ENCODE measurements around the gene DEXI.

The DEXI gene

DNA sequence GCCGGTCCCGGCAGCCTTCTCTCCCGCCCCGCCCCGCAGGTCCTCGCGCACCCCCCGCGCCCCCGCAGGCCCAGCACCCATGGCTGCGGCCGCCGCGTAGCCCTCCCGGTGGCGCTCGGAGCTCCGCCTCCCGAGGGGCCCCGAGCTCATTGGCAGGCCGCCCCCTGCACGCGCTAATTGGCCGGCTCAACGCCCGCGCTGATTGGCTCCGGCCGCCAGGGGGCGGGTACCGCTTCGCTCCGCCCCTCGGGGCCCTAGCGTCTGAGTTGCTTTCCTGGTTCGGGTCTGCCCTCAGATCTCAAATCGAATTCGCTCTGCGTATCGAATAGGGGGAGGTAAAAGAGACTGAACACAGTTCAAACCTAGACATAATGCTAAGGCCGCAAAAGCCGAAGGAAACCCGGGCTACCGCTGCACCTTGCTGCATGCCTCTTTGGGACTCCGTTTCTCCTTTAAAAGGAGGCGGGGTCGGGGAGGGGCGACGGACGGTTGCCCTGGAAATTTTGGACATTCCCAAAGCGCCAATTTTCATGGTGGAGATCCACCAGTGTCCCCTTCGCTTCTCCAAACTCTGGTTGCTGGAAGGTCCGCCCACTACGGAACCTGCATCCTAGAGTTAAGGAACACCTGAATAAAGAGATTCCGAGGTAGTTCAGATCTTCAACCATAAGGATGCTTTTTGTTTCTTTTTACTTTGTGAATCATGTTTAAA is at the start of gene DEXI:
Gene DEXI, minus strand, starts transcription at position 117 of the 712 bp plus-strand sequence. CDS start 463 bp downstream, outside the sequence.
- peak; percentile 78 for ATAC-seq
- TF ChIP-seq OSR1 (CRISPR knock-in tag; IDR thresholded peaks at IDR 0.05) = no peak
- no peak for TF ChIP-seq BACH2 (CRISPR knock-in tag; IDR thresholded peaks at IDR 0.05; ENCODE audit: borderline replicate concordance)
- no peak for TF ChIP-seq CSRNP3 (CRISPR knock-in tag; IDR thresholded peaks at IDR 0.05)
- TF ChIP-seq ISL1 (CRISPR knock-in tag; IDR thresholded peaks at IDR 0.05) = no peak
- TF ChIP-seq PATZ1 (CRISPR knock-in tag; IDR thresholded peaks at IDR 0.05; ENCODE audit: borderline replicate concordance) = no peak
- TF ChIP-seq, protein P1, sequence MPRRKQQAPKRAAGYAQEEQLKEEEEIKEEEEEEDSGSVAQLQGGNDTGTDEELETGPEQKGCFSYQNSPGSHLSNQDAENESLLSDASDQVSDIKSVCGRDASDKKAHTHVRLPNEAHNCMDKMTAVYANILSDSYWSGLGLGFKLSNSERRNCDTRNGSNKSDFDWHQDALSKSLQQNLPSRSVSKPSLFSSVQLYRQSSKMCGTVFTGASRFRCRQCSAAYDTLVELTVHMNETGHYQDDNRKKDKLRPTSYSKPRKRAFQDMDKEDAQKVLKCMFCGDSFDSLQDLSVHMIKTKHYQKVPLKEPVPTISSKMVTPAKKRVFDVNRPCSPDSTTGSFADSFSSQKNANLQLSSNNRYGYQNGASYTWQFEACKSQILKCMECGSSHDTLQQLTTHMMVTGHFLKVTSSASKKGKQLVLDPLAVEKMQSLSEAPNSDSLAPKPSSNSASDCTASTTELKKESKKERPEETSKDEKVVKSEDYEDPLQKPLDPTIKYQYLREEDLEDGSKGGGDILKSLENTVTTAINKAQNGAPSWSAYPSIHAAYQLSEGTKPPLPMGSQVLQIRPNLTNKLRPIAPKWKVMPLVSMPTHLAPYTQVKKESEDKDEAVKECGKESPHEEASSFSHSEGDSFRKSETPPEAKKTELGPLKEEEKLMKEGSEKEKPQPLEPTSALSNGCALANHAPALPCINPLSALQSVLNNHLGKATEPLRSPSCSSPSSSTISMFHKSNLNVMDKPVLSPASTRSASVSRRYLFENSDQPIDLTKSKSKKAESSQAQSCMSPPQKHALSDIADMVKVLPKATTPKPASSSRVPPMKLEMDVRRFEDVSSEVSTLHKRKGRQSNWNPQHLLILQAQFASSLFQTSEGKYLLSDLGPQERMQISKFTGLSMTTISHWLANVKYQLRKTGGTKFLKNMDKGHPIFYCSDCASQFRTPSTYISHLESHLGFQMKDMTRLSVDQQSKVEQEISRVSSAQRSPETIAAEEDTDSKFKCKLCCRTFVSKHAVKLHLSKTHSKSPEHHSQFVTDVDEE (CRISPR knock-in tag; IDR thresholded peaks at IDR 0.05) = no peak
- TF ChIP-seq ZFP3 (CRISPR knock-in tag; IDR thresholded peaks at IDR 0.05) = no peak
- no peak for TF ChIP-seq ZNF8 (CRISPR knock-in tag; IDR thresholded peaks at IDR 0.05)
- TF ChIP-seq POU6F1 (CRISPR knock-in tag; IDR thresholded peaks at IDR 0.05; ENCODE audit: borderline replicate concordance, low read depth) = no peak
- no peak for TF ChIP-seq SNAI2 (CRISPR knock-in tag; IDR thresholded peaks at IDR 0.05)
- no peak for TF ChIP-seq CSDC2 (CRISPR knock-in tag; IDR thresholded peaks at IDR 0.05)

DNA sequence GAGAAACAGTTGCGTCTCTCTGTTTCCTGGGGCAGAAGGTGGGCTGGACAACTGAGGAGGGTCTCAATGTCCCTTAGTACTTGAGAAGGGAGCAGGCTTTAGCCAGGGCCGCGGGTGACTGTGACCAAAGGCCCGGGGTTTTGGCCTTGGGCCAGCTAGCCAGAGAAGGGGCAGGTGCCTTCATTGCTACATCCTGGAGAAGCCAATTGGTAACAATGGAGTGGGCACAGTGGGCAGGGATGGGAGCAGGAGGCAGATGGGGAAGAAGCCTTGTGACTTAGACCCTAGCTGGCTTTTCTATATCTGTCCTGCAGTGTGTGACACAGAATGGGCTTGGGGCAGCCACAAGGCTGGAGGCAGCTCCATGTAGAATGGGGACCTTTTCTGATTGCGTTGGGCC is 48.1 kb upstream of the DEXI start:
- no peak for ATAC-seq
- TF ChIP-seq TOX (CRISPR knock-in tag; IDR thresholded peaks at IDR 0.05; ENCODE audit: borderline replicate concordance) = no peak
- no peak for TF ChIP-seq PATZ1 (CRISPR knock-in tag; IDR thresholded peaks at IDR 0.05; ENCODE audit: borderline replicate concordance)
- no peak for TF ChIP-seq POU6F1 (CRISPR knock-in tag; IDR thresholded peaks at IDR 0.05; ENCODE audit: borderline replicate concordance, low read depth)
- no peak for TF ChIP-seq ZC3H10 (CRISPR knock-in tag; IDR thresholded peaks at IDR 0.05)
- no peak for TF ChIP-seq SNAI2 (CRISPR knock-in tag; IDR thresholded peaks at IDR 0.05)
- no peak for TF ChIP-seq TCF4 (CRISPR knock-in tag; IDR thresholded peaks at IDR 0.05; ENCODE audit: borderline replicate concordance)
- no peak for TF ChIP-seq CSDC2 (CRISPR knock-in tag; IDR thresholded peaks at IDR 0.05)
- no peak for TF ChIP-seq BACH2 (CRISPR knock-in tag; IDR thresholded peaks at IDR 0.05; ENCODE audit: borderline replicate concordance)

DNA sequence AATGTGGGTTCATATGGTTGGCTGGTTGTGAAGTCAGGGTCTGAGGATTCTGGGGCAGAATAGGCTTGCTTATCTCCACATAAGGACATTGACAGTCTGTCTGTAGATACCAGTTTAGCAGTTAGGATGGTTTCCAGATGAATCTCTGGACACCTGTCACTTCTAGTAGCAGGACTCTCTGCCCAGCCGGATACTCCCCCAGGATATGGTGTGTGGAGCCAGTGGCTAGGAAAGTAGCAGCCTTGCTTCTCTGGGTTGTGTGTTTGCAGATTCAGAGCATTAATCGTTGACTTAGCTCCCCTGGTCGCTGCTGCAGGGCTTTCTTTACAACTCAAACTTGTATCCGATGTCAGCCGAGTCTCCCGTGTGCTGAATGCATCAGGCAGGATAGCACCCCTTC is 47.3 kb upstream of the DEXI start:
- no peak for ATAC-seq
- TF ChIP-seq ZC3H10 (CRISPR knock-in tag; IDR thresholded peaks at IDR 0.05) = no peak
- no peak for TF ChIP-seq GLIS3 (CRISPR knock-in tag; IDR thresholded peaks at IDR 0.05)

All from SK-N-SH treated with all-trans-retinoic acid at 6 μM for 48 hours (cell line).